Prostate gland (tissue), 2 donors: ENCODE results near the gene LYSMD1. TPM values are rescaled to one million over a fixed set of nuclear protein-coding genes. Genes with fewer than 3 reads are reported as not detected.

Experiments used
- DNase-seq: peaks from one replicate; pipeline ENCODE4 v3.0.0-alpha.2; 2019; ENCODE audit warnings: low spot score
- H3K27ac ChIP-seq, 2 donors: fragments of 200-600 bp; sonication (generic); 2 replicates each; pipeline ENCODE4 v1.5.1; 2017 to 2019
- H3K27me3 ChIP-seq: fragments of 200-600 bp; sonication (generic); replicated peaks from 2 replicates; pipeline ENCODE4 v1.5.1; 2019; ENCODE audit not compliant: insufficient read depth
- H3K36me3 ChIP-seq, 2 donors: fragments of 200-600 bp; sonication (generic); 1 replicate in 1 of 2; 2 replicates in 1 of 2; pipeline versions ENCODE4 v1.5.1 to v1.8.1; 2017 to 2019
- H3K4me1 ChIP-seq: fragments of 200-600 bp; sonication (generic); replicated peaks from 2 replicates; pipeline ENCODE4 v1.5.1; 2019
- H3K4me3 ChIP-seq, 2 donors: fragments of 200-600 bp; sonication (generic); 2 replicates each; pipeline ENCODE4 v1.5.1; 2017 to 2019
- H3K9me3 ChIP-seq: fragments of 200-600 bp; sonication (generic); 2 replicates; pipeline ENCODE4 v1.5.1; 2017
- CTCF ChIP-seq, 4 experiments: fragments of 200-600 bp in 2 of 4; fragments of 450-650 bp in 2 of 4; sonication (generic) in 2 of 4; IDR thresholded peaks; 1 replicate in 3 of 4; 2 replicates in 1 of 4; pipeline ENCODE4 v1.5.1; 2016 to 2019; ENCODE audit warnings: antibody characterized with exemption in 4 of 4, mild to moderate bottlenecking in 2 of 4, moderate library complexity in 2 of 4
- POLR2A ChIP-seq: fragments of 450-650 bp; IDR thresholded peaks from one replicate; pipeline ENCODE4 v1.6.1; 2016; ENCODE audit warnings: antibody characterized with exemption, mild to moderate bottlenecking
- POLR2AphosphoS5 ChIP-seq: sonication (generic); formaldehyde crosslinking; IDR thresholded peaks from one replicate; pipeline ENCODE4 v1.6.1; 2017; ENCODE audit warnings: antibody characterized with exemption
- WGBS: methylation state at CpG from one replicate; pipeline ENCODE4 v1.1.5; 2018; 5-methylcytosine and 5-hydroxymethylcytosine counted together
- intact Hi-C: fragments of 100-400 bp; cut with DNase I; formaldehyde crosslinking; loops from one replicate; pipeline ENCODE4 v1.14.2; 2022
- total RNA-seq, 2 donors: library from RNA; depleted of rRNA; stranded (reverse); fragments of >200 nt; gene quantifications; one replicate each; pipeline ENCODE4 v1.1.0, GENCODE V29; 2016

LYSMD1 gene
- total RNA-seq, 2 donors from 2014 or later, result 7.3 to 19.3 TPM

GRCh38 chr1:151147665-151148064 lies 18.0 kb downstream of the LYSMD1 start:
- Histone ChIP-seq H3K4me1 (no peaks in the 10 kb centered on the region), H3K36me3 (no peaks in the 10 kb centered on the region), H3K9me3 (no peaks in the 10 kb centered on the region), H3K27ac (no peak overlapping the region), H3K4me3 (no peak overlapping the region), H3K27me3 (no peaks in the 10 kb centered on the region)
- TF ChIP-seq CTCF (IDR thresholded peaks at IDR 0.05), result no peak
- TF ChIP-seq POLR2A, result no peak
- intact Hi-C loops, result loop anchor here (5.0 kb wide), 1 partner anchor 80 kb away; no protein-coding TSS in a partner anchor
- DNase-seq, result no peak
- 96% methylated on average over 2 of the region's 2 CpGs for WGBS

GRCh38 chr1:151147132-151147503 lies 18.6 kb downstream of the LYSMD1 start:
- H3K27me3 ChIP-seq, result no peaks in the 10 kb centered on the region
- no peak for DNase-seq
- no peaks in the 10 kb centered on the region for H3K36me3 ChIP-seq
- no peak for TF ChIP-seq CTCF (IDR thresholded peaks at IDR 0.05)
- no peak for TF ChIP-seq POLR2A
- TF ChIP-seq POLR2AphosphoS5, result no peak
- H3K9me3 ChIP-seq, result no peaks in the 10 kb centered on the region
- H3K4me3 ChIP-seq, result peak overlapping the region; percentile 62 to 75
- peak overlapping the region; percentile 59 to 68 for H3K27ac ChIP-seq
- H3K4me1 ChIP-seq, result no peaks in the 10 kb centered on the region
- intact Hi-C loops, result loop anchor here (5.0 kb wide), 1 partner anchor 80 kb away; no protein-coding TSS in a partner anchor
- 20% methylated on average over 7 of the region's 7 CpGs for WGBS

GRCh38 chr1:151146412-151147131 lies 19.1 kb downstream of the LYSMD1 start, which contains the start of gene SEMA6C:
Gene SEMA6C (minus strand): TSS chr1:151146631. CDS start chr1:151142621, 4,010 bp downstream.
- peak within 1 kb of the TSS; percentile 59 to 68 for H3K27ac ChIP-seq
- WGBS, result under 1% methylated on average over 31 of the region's 61 CpGs

GRCh38 chr1:151146072-151146411 lies 19.7 kb downstream of the LYSMD1 start:
- H3K4me1 ChIP-seq, result no peaks in the 10 kb centered on the region
- 0% methylated on average over 26 of the region's 26 CpGs for WGBS
- DNase-seq, result no peak
- peak overlapping the region; percentile 62 to 75 for H3K4me3 ChIP-seq
- no peaks in the 10 kb centered on the region for H3K9me3 ChIP-seq
- TF ChIP-seq POLR2A, result no peak
- TF ChIP-seq POLR2AphosphoS5, result no peak
- no peak for TF ChIP-seq CTCF (IDR thresholded peaks at IDR 0.05)
- no peaks in the 10 kb centered on the region for H3K27me3 ChIP-seq
- H3K36me3 ChIP-seq, result no peaks in the 10 kb centered on the region
- intact Hi-C loops, result loop anchor here (5.0 kb wide), 1 partner anchor 79 kb away; no protein-coding TSS in a partner anchor
- H3K27ac ChIP-seq, result peak overlapping the region; percentile 59 to 68

More at GRCh38 chr1:151146412-151147131, 19.1 kb downstream of the LYSMD1 start, which contains the start of gene SEMA6C:
- Histone ChIP-seq H3K27me3 (no peaks in the 10 kb centered on the region), H3K4me3 (peak within 1 kb of the TSS; percentile 62 to 75), H3K4me1 (no peaks in the 10 kb centered on the region), H3K36me3 (no peaks in the 10 kb centered on the region), H3K9me3 (no peaks in the 10 kb centered on the region)
- peak; percentile 90 for TF ChIP-seq POLR2A
- peak; percentile 95 for TF ChIP-seq POLR2AphosphoS5
- TF ChIP-seq CTCF (IDR thresholded peaks at IDR 0.05), result peak in 1 of 4 experiments; percentile 22
- DNase-seq, result peak; percentile 94
- intact Hi-C loops, result loop anchor here (5.0 kb wide), 1 partner anchor 79 kb away; no protein-coding TSS in a partner anchor
